Neural cell (in vitro differentiated cells): ENCODE results near the gene CTNNBL1.

ENCODE experiments used
- CTCF ChIP-seq: fragments of 450-650 bp; IDR thresholded peaks from 2 replicates; pipeline ENCODE4 v1.5.1; 2014; ENCODE audit warnings: antibody characterized with exemption, mild to moderate bottlenecking, moderate library complexity; ENCODE audit not compliant: poor library complexity, severe bottlenecking
- RAD21 ChIP-seq: fragments of 450-650 bp; conservative IDR thresholded peaks from 2 replicates; pipeline ENCODE4 v1.6.1; 2014; ENCODE audit warnings: antibody characterized with exemption, mild to moderate bottlenecking, moderate library complexity
- TAF1 ChIP-seq: IDR thresholded peaks from 2 replicates; pipeline ENCODE4 v1.6.1; 2012; ENCODE audit warnings: low read depth

DNA sequence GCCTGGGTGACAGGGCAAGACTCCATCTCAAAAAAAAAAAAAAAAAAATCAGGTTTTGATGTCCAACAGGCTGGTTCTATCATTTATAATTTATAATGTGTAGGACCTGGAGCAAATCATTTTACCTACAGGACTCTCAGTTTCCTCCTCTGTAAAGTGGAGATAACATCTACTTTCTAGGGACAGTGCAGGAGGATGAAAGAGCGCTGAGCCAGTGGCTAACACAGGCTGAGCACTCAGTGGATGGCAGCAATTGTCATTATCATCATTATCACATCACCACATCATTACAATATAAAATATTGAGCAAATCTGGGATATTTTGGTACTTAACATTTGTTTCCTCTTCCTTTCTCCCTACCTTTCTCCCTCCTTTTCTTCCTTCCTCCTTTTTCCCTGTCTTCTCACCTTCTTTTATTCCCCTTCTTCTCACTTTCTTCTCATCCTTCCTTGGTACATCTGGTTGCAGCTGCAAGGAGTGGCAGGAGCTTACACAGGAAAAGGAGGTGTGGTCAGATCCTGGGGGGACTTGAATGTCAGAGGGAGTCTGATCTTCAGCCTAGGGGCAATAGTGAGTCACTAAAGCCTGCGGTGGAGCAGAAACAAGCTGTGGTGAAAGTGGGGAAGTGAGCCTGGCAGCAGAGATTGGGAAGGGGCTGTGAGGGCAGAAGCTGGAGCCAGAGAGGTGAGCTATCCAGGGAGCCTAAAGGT, 24.6 kb upstream of the CTNNBL1 start:
- no peak for TF ChIP-seq CTCF
- TF ChIP-seq RAD21 = no peak
- TF ChIP-seq TAF1 = no peak
